Upper lobe of right lung (tissue), 1 donor: ENCODE results near the gene TM9SF4. TPM values are rescaled to one million over a fixed set of nuclear protein-coding genes. Genes with fewer than 3 reads are reported as not detected.

Source experiments
- ATAC-seq: fragments of 200-7000 bp; cut with Tn5 transposase; one replicate; pipeline ENCODE4 v1.9.1; 2020; ENCODE audit warnings: mild to moderate bottlenecking, moderate library complexity
- DNase-seq: peaks from one replicate; pipeline ENCODE4 v3.0.0-alpha.2; 2020
- H3K27ac ChIP-seq: fragments of 200-600 bp; one replicate; pipeline ENCODE4 v1.8.0; 2022
- H3K27me3 ChIP-seq: fragments of 200-600 bp; one replicate; pipeline ENCODE4 v1.8.0; 2022; ENCODE audit warnings: mild to moderate bottlenecking
- H3K36me3 ChIP-seq: fragments of 200-600 bp; one replicate; pipeline ENCODE4 v1.8.0; 2022
- H3K4me1 ChIP-seq: fragments of 200-600 bp; one replicate; pipeline ENCODE4 v1.8.0; 2022
- H3K4me3 ChIP-seq: fragments of 200-600 bp; one replicate; pipeline ENCODE4 v1.8.0; 2022; ENCODE audit warnings: mild to moderate bottlenecking
- H3K9me3 ChIP-seq: fragments of 200-600 bp; one replicate; pipeline ENCODE4 v1.8.0; 2022
- CTCF ChIP-seq: fragments of 200-600 bp; IDR thresholded peaks from one replicate; pipeline ENCODE4 v1.8.0; 2022; ENCODE audit warnings: antibody characterized with exemption
- intact Hi-C: fragments of 100-400 bp; cut with DNase I; formaldehyde crosslinking; loops from one replicate; pipeline ENCODE4 v1.11.0; 2022
- total RNA-seq: library from RNA; stranded (reverse); fragmentation: NEBNext Ultra II Directional; extraction: Animal tissue kit (Norgen Biotek cat#: 25700); gene quantifications from one replicate; pipeline ENCODE4 v1.2.1, GENCODE V29; 2021
- donor health status: DM: no; HTN: yes; CAD: no; lungs with severe emphysema.

Gene TM9SF4
- total RNA-seq, 1 donor from 2014 or later = 49.2 TPM

DNA sequence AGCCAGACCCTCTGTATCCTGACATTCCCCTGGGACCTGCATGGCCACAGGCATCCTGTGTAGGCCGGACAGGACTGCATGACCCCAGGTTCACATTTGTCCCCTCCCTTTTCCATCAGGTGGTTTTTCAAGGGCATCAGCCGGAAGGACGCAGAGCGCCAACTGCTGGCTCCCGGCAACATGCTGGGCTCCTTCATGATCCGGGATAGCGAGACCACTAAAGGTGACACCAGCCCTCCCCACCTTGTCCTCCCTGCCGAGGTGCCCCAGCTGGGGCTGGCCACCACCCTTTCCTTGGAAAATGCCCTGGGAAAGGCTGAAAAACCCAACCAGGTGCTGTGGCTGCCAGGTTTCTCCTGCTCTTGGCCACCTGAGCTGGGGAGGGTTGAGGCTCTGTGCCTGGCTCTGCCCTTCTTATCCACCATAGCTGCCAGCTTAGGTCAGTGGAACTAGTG lies 29.8 kb upstream of the TM9SF4 start:
- no peak for DNase-seq
- H3K27me3 ChIP-seq = peaks cover 10% of the 10 kb centered on the region

DNA sequence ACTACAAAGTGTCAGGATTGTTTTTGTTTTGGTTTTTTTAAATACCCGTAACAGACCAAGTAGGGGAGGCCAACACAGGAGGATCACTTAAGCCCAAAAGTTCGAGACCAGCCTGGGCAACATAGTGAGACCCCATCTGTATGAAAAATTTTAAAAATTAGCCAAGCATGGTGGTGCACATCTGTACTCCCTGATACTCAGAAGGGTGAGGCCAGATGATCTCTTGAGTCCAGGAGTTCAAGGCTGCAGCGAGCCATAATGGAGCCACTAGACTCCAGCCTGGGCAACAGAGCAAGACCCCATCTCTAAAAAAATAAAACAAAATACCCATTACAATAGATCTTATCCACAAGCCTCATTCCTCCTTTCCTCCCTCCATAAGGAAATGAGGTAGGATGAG lies 28.7 kb upstream of the TM9SF4 start:
- peaks cover 10% of the 10 kb centered on the region for H3K27me3 ChIP-seq

More for the DNA sequence above, 29.8 kb upstream of the TM9SF4 start:
- ATAC-seq = no peak
- intact Hi-C loops = no loop called here
- no peak for TF ChIP-seq CTCF
- Histone ChIP-seq H3K9me3 (no peaks in the 10 kb centered on the region), H3K36me3 (no peaks in the 10 kb centered on the region), H3K4me3 (no peak overlapping the region), H3K27ac (no peak overlapping the region), H3K4me1 (no peaks in the 10 kb centered on the region)

DNA sequence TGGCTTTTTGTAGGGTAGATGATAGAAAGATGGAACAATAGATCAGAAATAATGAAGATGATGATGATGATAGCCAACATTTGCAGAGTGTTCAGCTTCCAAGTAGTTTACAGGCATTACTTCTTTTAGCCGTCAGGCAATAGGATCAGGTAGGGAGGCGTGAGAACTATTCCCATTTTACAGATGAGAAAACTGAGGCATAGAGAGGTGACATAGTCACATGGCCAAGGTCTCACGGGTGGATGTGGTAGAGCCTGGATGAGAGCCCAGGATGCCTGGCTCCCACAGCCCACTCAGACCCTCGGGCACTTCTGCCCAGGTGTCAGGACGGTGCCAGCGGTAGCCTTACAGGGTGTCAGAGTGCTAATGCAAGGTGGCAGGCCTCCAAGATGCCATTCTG lies 26.0 kb upstream of the TM9SF4 start:
- Histone ChIP-seq H3K27ac (no peak overlapping the region), H3K4me3 (no peak overlapping the region), H3K27me3 (peaks cover 10% of the 10 kb centered on the region), H3K4me1 (no peaks in the 10 kb centered on the region), H3K36me3 (no peaks in the 10 kb centered on the region), H3K9me3 (no peaks in the 10 kb centered on the region)
- DNase-seq (no peak), ATAC-seq (no peak)
- intact Hi-C loops = no loop called here
- TF ChIP-seq CTCF = no peak

More for the DNA sequence above, 28.7 kb upstream of the TM9SF4 start:
- no peak for TF ChIP-seq CTCF
- no peaks in the 10 kb centered on the region for H3K36me3 ChIP-seq
- H3K27ac ChIP-seq = no peak overlapping the region
- intact Hi-C loops = no loop called here
- H3K4me3 ChIP-seq = no peak overlapping the region
- no peak for ATAC-seq
- no peaks in the 10 kb centered on the region for H3K4me1 ChIP-seq
- no peaks in the 10 kb centered on the region for H3K9me3 ChIP-seq
- no peak for DNase-seq

DNA sequence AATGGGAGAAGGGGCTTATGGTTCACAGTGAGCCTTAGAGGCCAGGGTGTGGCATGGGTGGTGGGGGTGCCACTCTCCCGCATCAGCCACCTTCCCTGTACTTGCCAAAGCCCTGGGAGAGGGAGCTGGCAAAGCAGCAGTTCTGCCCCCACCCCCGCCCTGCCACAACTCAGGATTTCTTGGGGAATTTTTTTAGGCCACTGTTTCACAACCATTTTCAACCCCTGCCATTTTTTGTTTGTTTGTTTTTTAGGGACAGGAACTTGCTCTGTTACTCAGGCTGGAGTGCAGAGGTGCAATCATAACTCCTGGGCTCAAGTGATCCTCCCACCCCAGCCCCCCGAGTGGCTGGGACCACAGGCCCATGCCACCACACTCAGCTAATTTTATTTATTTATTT lies 22.4 kb upstream of the TM9SF4 start:
- TF ChIP-seq CTCF = no peak
- Histone ChIP-seq H3K27ac (no peak overlapping the region), H3K9me3 (no peaks in the 10 kb centered on the region), H3K4me1 (no peaks in the 10 kb centered on the region), H3K4me3 (no peak overlapping the region), H3K36me3 (no peaks in the 10 kb centered on the region), H3K27me3 (peaks cover 3% of the 10 kb centered on the region)
- ATAC-seq (no peak), DNase-seq (no peak)
- intact Hi-C loops = no loop called here

DNA sequence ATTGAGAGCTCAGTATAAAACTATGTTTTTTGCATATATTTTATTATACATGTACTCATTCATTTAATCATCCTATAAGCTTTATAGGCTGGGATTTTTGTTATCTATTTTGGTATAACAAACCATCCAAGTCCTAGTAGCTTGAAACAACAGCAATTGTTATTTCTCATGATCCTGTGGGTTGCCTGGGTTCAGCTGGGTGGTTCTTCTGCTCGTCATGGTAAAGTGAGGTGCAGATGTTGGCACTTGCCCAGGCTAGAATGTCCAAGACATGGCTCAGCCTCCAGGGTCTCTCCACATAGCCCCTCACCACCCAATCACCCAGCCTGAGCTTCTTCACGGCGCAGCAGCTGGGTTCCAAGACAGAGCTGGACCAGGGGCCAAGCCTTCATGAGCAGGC lies 20.8 kb upstream of the TM9SF4 start:
- DNase-seq (no peak), ATAC-seq (no peak)
- Histone ChIP-seq H3K4me1 (no peaks in the 10 kb centered on the region), H3K36me3 (no peaks in the 10 kb centered on the region), H3K27me3 (no peaks in the 10 kb centered on the region), H3K27ac (no peak overlapping the region), H3K4me3 (no peak overlapping the region), H3K9me3 (no peaks in the 10 kb centered on the region)
- TF ChIP-seq CTCF = no peak
- intact Hi-C loops = no loop called here

- Histone ChIP-seq H3K36me3 (no peaks in the 10 kb centered on the region), H3K27ac (no peak overlapping the region), H3K27me3 (no peaks in the 10 kb centered on the region), H3K9me3 (no peaks in the 10 kb centered on the region), H3K4me3 (no peak overlapping the region), H3K4me1 (no peaks in the 10 kb centered on the region)
- ATAC-seq (no peak), DNase-seq (no peak)
- no peak for TF ChIP-seq CTCF
- intact Hi-C loops = no loop called here
Observed at GRCh38 chr20:32089637-32090362, 19.7 kb upstream of the TM9SF4 start.
